Cardiac muscle cell (in vitro differentiated cells and primary cell): ENCODE measurements around the gene RAD9A. TPM values are rescaled to one million over a fixed set of nuclear protein-coding genes. Genes with fewer than 3 reads are reported as not detected.

ENCODE experiments used
- DNase-seq, 2 donors: peaks; one replicate each; pipeline versions ENCODE4 v3.0.0 to v3.0.0-alpha.2; 2010 to 2017; ENCODE audit warnings: low read depth in 1 of 2, low spot score in 1 of 2
- H3K27ac ChIP-seq: fragments of 200-600 bp; sonication (generic); 2 replicates; pipeline ENCODE4 v1.5.1; 2016
- H3K27me3 ChIP-seq: fragments of 200-600 bp; sonication (generic); 2 replicates; pipeline ENCODE4 v1.6.0; 2016; ENCODE audit warnings: control low read depth
- H3K36me3 ChIP-seq: fragments of 200-600 bp; sonication (generic); 2 replicates; pipeline ENCODE4 v1.5.1; 2016; ENCODE audit warnings: control low read depth
- H3K4me1 ChIP-seq: fragments of 200-600 bp; sonication (generic); 2 replicates; pipeline ENCODE4 v1.8.1; 2017; ENCODE audit warnings: low read depth, mild to moderate bottlenecking, mixed run types
- H3K4me3 ChIP-seq: fragments of 200-600 bp; sonication (generic); 2 replicates; pipeline ENCODE4 v1.5.1; 2016; ENCODE audit warnings: mild to moderate bottlenecking
- H3K9me3 ChIP-seq: fragments of 200-600 bp; sonication (generic); 2 replicates; pipeline ENCODE4 v1.5.1; 2017; ENCODE audit warnings: low read depth, mild to moderate bottlenecking, control low read depth
- polyA plus RNA-seq: library from polyadenylated mRNA; unstranded; fragments of >200 nt; fragmentation: Nextera tagmentation; extraction: Ambion mirVana; gene quantifications from 2 replicates; pipeline ENCODE4 v1.2.1, GENCODE V29; 2016
- total RNA-seq: library from RNA; depleted of rRNA; stranded (reverse); fragments of >200 nt; gene quantifications from 2 replicates; pipeline ENCODE4 v1.2.3, GENCODE V29; 2016
- TF ChIP-seq, protein P1 (sequence below): IDR thresholded peaks from 2 replicates; pipeline ENCODE4 v1.5.1; 2012; ENCODE audit warnings: low read depth, mild to moderate bottlenecking, low read length

The RAD9A gene
- total and polyA plus RNA-seq, 2 experiments from 2014 or later: 22.2 to 27.5 TPM

- Histone ChIP-seq H3K27me3 (no peaks in the 10 kb centered on the region), H3K4me3 (no peak overlapping the region), H3K9me3 (no peaks in the 10 kb centered on the region), H3K4me1 (peaks cover 4% of the 10 kb centered on the region), H3K27ac (no peak overlapping the region), H3K36me3 (no peaks in the 10 kb centered on the region)
- peak in 1 of 2 donors; percentile 43 for DNase-seq
- TF ChIP-seq, protein P1, sequence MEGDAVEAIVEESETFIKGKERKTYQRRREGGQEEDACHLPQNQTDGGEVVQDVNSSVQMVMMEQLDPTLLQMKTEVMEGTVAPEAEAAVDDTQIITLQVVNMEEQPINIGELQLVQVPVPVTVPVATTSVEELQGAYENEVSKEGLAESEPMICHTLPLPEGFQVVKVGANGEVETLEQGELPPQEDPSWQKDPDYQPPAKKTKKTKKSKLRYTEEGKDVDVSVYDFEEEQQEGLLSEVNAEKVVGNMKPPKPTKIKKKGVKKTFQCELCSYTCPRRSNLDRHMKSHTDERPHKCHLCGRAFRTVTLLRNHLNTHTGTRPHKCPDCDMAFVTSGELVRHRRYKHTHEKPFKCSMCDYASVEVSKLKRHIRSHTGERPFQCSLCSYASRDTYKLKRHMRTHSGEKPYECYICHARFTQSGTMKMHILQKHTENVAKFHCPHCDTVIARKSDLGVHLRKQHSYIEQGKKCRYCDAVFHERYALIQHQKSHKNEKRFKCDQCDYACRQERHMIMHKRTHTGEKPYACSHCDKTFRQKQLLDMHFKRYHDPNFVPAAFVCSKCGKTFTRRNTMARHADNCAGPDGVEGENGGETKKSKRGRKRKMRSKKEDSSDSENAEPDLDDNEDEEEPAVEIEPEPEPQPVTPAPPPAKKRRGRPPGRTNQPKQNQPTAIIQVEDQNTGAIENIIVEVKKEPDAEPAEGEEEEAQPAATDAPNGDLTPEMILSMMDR: no peak
Measured at GRCh38 chr11:67347964-67348749, 43.6 kb upstream of the RAD9A start.

DNA sequence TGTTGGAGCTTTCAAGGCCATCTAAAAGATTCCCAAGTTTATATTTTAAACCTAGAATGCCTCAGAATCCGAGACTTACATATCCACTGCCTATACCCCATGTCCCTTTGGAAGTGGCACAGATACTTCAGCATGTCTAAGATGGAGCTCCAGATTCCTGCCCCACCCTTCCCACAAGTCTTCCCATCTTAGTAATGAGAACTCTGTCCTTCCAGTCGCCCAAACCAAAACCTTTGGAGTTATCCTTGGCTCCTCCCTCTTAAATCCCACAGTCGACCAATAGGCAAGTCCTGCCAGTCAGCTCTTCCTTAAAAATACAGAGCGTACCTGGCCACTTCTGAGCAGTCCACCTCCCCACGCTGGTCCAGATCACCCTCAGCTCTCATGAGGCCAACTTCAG is 42.8 kb upstream of the RAD9A start:
- Histone ChIP-seq H3K9me3 (no peaks in the 10 kb centered on the region), H3K27me3 (no peaks in the 10 kb centered on the region), H3K36me3 (no peaks in the 10 kb centered on the region), H3K4me3 (no peak overlapping the region), H3K4me1 (peaks cover 7% of the 10 kb centered on the region), H3K27ac (no peak overlapping the region)
- DNase-seq: no peak
- TF ChIP-seq, protein P1: no peak

DNA sequence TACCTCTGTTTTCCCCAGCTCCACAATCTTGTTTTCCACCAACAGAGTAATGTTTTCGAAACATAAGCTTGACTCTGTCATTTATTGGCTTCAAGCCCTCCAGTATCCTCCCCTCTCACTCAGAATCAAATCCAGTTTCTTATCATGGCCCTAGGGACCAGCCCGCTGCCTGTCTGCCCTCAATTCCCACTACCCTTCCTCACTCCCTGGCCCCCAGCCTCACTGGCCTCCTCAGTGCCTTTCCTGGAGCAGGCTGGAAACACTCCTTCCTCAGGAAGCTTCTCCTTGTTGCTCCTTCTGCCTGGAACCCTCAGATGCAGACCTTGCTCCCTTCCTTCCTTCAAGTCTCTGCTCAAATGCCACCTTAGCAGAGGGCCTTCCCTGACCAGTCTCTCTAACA is 42.3 kb upstream of the RAD9A start:
- Histone ChIP-seq H3K4me3 (no peak overlapping the region), H3K36me3 (no peaks in the 10 kb centered on the region), H3K27me3 (no peaks in the 10 kb centered on the region), H3K4me1 (peaks cover 10% of the 10 kb centered on the region), H3K27ac (no peak overlapping the region), H3K9me3 (no peaks in the 10 kb centered on the region)
- TF ChIP-seq, protein P1: no peak
- DNase-seq: peak in 1 of 2 donors; percentile 40

DNA sequence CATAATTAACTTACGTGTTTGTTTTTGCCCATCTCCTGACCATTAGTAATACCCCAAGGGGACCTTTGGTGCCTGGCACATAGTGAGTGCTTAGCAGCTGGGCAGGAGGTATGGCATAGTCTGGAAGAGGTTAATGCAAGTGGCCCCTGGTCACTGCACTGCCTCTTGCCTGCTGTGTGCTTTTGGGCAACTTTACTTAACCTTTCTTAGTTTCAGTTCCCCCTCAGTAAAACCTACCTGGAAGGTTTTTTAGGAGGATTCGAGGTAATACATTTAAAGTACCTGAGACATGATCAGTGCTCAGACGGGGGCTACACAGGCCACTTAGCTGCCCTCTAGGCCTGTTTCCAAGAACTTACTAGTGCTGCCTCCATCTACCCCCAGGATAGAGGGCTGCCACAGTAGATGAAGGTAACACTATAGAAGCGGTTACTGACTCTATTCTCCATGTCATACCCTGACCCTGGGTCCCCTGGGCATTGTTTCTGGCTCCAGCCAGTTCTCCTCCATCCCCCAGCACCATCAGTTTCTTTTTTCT is 41.8 kb upstream of the RAD9A start:
- Histone ChIP-seq H3K27me3 (no peaks in the 10 kb centered on the region), H3K4me1 (peaks cover 10% of the 10 kb centered on the region), H3K9me3 (no peaks in the 10 kb centered on the region), H3K4me3 (no peak overlapping the region), H3K36me3 (no peaks in the 10 kb centered on the region), H3K27ac (no peak overlapping the region)
- no peak for DNase-seq
- TF ChIP-seq, protein P1: no peak

- no peaks in the 10 kb centered on the region for H3K27me3 ChIP-seq
- H3K27ac ChIP-seq: no peak overlapping the region
- peak; percentile 70 to 86 for DNase-seq
- H3K4me1 ChIP-seq: peaks cover 10% of the 10 kb centered on the region
- H3K9me3 ChIP-seq: no peaks in the 10 kb centered on the region
- TF ChIP-seq, protein P1: peak; percentile 92
- H3K36me3 ChIP-seq: no peaks in the 10 kb centered on the region
- no peak overlapping the region for H3K4me3 ChIP-seq
Measured at GRCh38 chr11:67351275-67352005, 40.3 kb upstream of the RAD9A start.
